Thymus (tissue), 11 donors: ENCODE results near the gene POU3F1. TPM values are rescaled to one million over a fixed set of nuclear protein-coding genes. Genes with fewer than 3 reads are reported as not detected.

Experiments
- DNase-seq, 9 donors: peaks; one replicate each; pipeline ENCODE4 v3.0.0-alpha.2; 2013; ENCODE audit warnings: low spot score in 9 of 9, low read depth in 6 of 9, missing footprints in 1 of 9
- H3K27ac ChIP-seq, 2 donors: one replicate each; pipeline ENCODE4 v1.5.1; 2013; ENCODE audit warnings: control low read depth in 1 of 2, low read depth in 1 of 2, low read length in 1 of 2, mild to moderate bottlenecking in 1 of 2, moderate library complexity in 1 of 2
- H3K27me3 ChIP-seq, 2 donors: one replicate each; pipeline ENCODE4 v1.5.1; 2013; ENCODE audit warnings: low read length in 1 of 2; ENCODE audit not compliant: control insufficient read depth in 2 of 2, insufficient read depth in 1 of 2
- H3K36me3 ChIP-seq, 2 donors: one replicate each; pipeline ENCODE4 v1.5.1; 2013; ENCODE audit warnings: low read length in 1 of 2, mild to moderate bottlenecking in 1 of 2, moderate library complexity in 1 of 2; ENCODE audit not compliant: control insufficient read depth in 2 of 2, insufficient read depth in 2 of 2
- H3K4me1 ChIP-seq, 2 donors: one replicate each; pipeline ENCODE4 v1.5.1; 2013; ENCODE audit warnings: low read length in 2 of 2; ENCODE audit not compliant: control insufficient read depth in 2 of 2, insufficient read depth in 2 of 2
- H3K4me3 ChIP-seq, 2 donors: one replicate each; pipeline ENCODE4 v1.5.1; 2013; ENCODE audit warnings: low read length in 2 of 2, control low read depth in 1 of 2, mild to moderate bottlenecking in 1 of 2
- H3K9me3 ChIP-seq, 2 donors: one replicate each; pipeline ENCODE4 v1.5.1; 2013; ENCODE audit warnings: low read length in 1 of 2, mild to moderate bottlenecking in 1 of 2; ENCODE audit not compliant: control insufficient read depth in 2 of 2, insufficient read depth in 1 of 2
- WGBS: extraction: QIAGEN DNeasy Blood & Tissue Kit; methylation state at CpG from one replicate; pipeline ENCODE4 v1.1.7; 2013; 5-methylcytosine and 5-hydroxymethylcytosine counted together
- polyA plus RNA-seq: library from polyadenylated mRNA; stranded (reverse); fragments of 200-250 nt; gene quantifications from one replicate; pipeline ENCODE4 v1.2.3, GENCODE V29; 2013
- total RNA-seq: library from RNA; stranded (reverse); fragments of 120-200 nt; gene quantifications from one replicate; pipeline ENCODE4 v1.2.4, GENCODE V29; 2013
- donor health status: healthy.

POU3F1 gene
- total and polyA plus RNA-seq, 2 donors = 0.09 to 0.30 TPM

DNA sequence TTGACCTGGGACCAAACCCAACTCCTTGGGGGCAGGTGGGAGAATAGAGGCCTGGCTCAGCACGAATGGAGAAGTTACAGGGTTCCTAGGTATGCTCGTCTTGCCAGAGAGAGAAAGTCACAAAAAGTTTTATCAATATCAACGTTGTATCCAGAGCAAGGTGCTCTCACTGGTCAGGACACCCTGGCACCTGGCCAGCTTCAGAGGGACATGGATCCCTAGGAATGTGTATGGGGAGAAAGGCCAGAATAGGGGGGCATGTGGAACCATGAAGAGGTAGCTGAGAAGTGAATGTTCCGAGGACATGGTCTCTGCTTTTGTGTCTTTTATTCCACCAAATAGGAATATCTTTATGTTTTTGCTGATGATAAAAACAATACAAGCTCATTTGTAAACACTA lies 9.4 kb upstream of the POU3F1 start:
- no peaks in the 10 kb centered on the region for H3K9me3 ChIP-seq
- DNase-seq = no peak
- no peak overlapping the region for H3K27ac ChIP-seq
- no peak overlapping the region for H3K4me3 ChIP-seq
- H3K27me3 ChIP-seq = peaks cover under 1 to 29% of the 10 kb centered on the region in 2 donors
- H3K4me1 ChIP-seq = no peaks in the 10 kb centered on the region
- 88% methylated on average over 4 of the region's 4 CpGs for WGBS
- no peaks in the 10 kb centered on the region for H3K36me3 ChIP-seq

DNA sequence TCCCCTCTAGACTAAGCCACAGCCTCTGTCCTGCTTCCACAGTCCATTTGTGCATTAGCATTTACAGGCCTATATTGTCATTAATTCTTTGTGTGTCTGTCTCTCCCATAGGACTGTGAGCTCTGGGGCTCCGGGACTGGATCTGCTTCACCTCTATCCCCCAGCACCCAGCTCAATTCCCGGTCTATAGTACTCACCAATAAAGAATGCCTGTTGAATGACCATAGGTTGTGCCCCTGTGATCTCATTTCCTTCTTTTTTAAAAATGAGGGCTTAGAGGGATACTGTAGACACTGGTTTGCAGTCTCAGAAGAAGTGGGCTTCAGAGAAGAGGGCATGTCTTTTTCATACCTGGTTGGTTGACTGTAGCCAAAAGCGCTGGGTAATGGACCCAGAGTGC lies 8.8 kb upstream of the POU3F1 start:
- H3K27me3 ChIP-seq = peaks cover 3 to 34% of the 10 kb centered on the region in 2 donors
- no peaks in the 10 kb centered on the region for H3K9me3 ChIP-seq
- no peaks in the 10 kb centered on the region for H3K4me1 ChIP-seq
- no peak overlapping the region for H3K4me3 ChIP-seq
- H3K27ac ChIP-seq = no peak overlapping the region
- WGBS = 92% methylated on average over 3 of the region's 3 CpGs
- no peak for DNase-seq
- no peaks in the 10 kb centered on the region for H3K36me3 ChIP-seq

DNA sequence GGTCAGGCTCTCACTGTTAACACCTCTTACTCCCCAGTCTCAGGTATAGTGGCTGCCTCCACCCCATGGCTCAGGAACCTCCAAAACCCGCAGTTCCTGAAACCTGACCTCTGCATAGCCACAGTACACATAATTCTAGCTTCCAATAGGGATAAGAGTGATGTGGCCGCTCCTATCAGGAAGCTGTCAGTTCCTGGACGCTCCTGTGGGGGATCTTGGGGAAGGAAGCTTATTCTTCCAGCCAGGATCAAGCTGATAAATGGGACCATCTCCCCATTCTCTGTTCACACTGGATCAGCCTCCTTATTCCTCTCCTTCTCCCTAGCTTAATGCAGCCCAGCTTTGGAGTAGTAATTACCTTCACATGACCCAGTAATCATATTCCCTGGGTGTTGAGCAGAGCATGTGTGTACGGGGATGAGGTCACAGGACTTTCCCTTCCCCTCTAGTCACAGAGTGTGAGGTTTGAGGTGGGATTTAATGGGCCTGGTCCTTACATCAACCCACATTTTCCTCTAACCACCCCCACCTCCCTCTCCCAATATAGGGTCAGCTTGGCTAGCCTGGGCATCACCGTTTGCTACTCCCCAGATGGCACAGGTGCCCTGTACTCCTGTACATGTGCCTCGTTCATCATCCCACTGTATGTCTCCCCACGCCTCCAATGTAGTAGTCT lies 7.0 kb upstream of the POU3F1 start:
- 74% methylated on average over 7 of the region's 7 CpGs for WGBS
- no peak overlapping the region for H3K27ac ChIP-seq
- H3K9me3 ChIP-seq = no peaks in the 10 kb centered on the region
- no peaks in the 10 kb centered on the region for H3K36me3 ChIP-seq
- H3K4me3 ChIP-seq = no peak overlapping the region
- no peaks in the 10 kb centered on the region for H3K4me1 ChIP-seq
- peaks cover 6 to 45% of the 10 kb centered on the region in 2 donors for H3K27me3 ChIP-seq
- no peak for DNase-seq

DNA sequence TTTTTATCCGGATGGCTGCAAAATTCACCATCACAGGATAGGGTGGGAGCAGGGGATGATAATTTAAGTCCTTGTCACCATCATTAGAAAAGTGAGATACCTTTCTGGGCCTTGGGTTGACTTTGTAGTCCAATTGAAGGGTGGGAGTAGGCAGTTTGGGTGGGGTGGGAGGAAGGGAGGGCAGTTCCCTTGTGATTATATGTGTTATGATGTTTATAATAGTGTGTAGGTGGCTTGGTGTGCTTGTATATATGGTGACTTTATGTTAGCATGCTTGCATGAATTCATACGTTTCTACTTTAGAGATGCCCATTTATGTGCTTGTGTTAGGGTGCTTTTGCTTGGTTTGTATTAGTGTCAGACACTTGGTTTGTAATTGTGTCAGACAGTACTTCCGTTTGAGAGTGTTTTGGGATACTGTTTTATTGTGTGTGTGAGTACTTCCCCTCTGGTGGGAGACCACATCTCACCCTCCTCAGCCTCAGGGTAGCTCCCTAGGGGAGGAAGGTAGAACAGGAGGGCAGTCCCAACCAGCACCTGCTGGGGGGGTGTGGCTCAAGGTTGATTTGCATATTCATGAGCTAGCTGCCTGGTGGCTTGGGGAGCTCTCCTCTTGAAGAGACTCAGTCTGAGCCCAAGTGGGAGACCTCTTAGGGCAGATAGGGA lies 6.3 kb upstream of the POU3F1 start:
- no peak overlapping the region for H3K27ac ChIP-seq
- H3K4me1 ChIP-seq = no peaks in the 10 kb centered on the region
- no peaks in the 10 kb centered on the region for H3K9me3 ChIP-seq
- WGBS = 44% methylated on average over 3 of the region's 3 CpGs
- no peak overlapping the region for H3K4me3 ChIP-seq
- no peak for DNase-seq
- no peaks in the 10 kb centered on the region for H3K36me3 ChIP-seq
- H3K27me3 ChIP-seq = peaks cover 13 to 52% of the 10 kb centered on the region in 2 donors

DNA sequence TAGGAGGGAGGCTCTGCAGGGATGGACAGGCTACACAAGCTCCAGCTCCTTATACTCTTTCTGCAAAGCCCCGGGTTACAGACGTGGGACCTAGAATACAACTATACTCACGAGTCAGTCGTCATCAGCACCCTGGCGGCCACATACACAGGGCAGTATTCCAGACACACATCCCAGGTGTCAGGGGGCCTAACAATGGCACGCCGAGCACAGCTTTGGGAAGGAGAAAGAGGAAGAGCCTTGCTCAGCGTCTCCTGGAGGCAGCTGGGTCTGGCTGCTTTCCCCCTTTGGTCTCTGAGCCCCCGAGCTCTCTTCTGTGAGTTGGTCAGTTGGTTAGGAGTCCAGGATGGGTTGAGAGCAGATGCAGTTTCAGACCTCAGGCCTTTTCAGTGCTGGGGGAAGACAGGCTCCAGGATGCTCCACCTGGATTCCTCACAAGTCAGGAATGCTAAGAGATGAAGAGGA lies 4.5 kb upstream of the POU3F1 start:
- 88% methylated on average over 9 of the region's 9 CpGs for WGBS
- peaks cover 29 to 65% of the 10 kb centered on the region in 2 donors for H3K27me3 ChIP-seq
- H3K4me1 ChIP-seq = peaks cover 0 to 9% of the 10 kb centered on the region in 2 donors
- no peaks in the 10 kb centered on the region for H3K9me3 ChIP-seq
- H3K27ac ChIP-seq = no peak overlapping the region
- no peak overlapping the region for H3K4me3 ChIP-seq
- DNase-seq = no peak
- no peaks in the 10 kb centered on the region for H3K36me3 ChIP-seq

DNA sequence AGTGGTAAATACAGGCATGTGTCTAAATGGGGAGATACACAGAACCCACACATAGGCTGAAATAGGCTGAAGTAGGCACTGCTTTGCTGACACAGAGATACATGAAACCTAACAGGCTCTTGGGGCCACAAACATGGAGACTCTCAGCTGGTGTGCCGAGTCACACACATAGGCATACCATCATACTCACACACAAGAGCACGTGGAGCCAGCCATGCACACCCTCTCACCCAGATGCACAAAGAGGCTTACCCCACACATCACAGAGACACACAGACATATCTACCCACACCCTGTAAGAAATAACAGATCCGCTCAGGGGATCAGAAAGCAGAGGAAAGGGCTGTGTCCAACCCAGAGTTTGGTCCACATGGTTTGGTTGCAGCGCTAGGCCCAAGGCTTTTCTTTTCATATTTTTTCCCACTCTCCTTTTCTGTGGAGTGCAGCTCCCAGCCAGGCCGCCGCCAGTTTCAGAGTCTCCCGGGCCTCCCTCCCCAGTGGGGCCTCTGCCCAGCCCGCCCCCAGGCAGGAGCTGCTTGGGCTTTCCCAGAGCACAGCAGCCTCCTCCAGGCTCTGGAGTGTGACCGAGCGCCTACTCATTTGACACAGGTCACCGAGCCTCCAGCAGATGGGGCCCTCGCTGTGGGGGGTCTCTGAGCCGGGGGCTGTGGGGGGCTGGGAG lies 3.9 kb upstream of the POU3F1 start:
- H3K27me3 ChIP-seq = peaks cover 35 to 69% of the 10 kb centered on the region in 2 donors
- DNase-seq = no peak
- WGBS = 82% methylated on average over 13 of the region's 13 CpGs
- H3K9me3 ChIP-seq = no peaks in the 10 kb centered on the region
- peaks cover 0 to 11% of the 10 kb centered on the region in 2 donors for H3K4me1 ChIP-seq
- H3K4me3 ChIP-seq = no peak overlapping the region
- H3K27ac ChIP-seq = no peak overlapping the region
- no peaks in the 10 kb centered on the region for H3K36me3 ChIP-seq

DNA sequence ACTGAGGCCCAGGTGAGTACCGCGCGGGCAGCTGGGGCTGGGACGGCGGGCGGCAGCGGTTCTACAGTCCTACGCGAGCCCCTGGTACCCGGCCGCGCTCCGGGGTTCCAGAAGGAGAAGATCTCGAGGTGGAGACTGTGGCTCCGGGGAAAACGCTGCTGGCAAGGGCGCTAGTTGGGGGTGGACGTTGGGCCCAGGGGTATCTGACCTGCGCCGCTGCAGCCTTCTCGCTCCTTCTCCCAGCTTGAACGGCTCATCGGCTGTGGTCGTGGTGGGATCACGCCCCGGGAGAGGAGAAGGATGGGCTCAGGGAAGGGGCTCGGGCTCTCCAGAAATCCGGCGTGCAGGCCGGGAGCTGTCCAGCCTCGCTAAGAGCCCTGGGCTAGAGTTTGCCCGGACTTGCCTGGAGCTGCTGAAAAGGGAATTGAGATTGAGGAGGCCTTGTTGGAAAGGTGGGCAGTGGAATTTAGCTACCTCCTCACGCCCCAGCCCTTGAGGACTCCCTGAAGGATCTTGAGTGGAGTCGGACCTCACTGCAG lies 1.1 kb upstream of the POU3F1 start:
- no peaks in the 10 kb centered on the region for H3K9me3 ChIP-seq
- 37% methylated on average over 34 of the region's 34 CpGs for WGBS
- peaks cover 9 to 14% of the 10 kb centered on the region in 2 donors for H3K4me1 ChIP-seq
- DNase-seq = no peak
- H3K4me3 ChIP-seq = peak overlapping the region in 1 of 2 donors; percentile 52
- no peak overlapping the region for H3K27ac ChIP-seq
- H3K36me3 ChIP-seq = no peaks in the 10 kb centered on the region
- H3K27me3 ChIP-seq = peaks cover 62 to 85% of the 10 kb centered on the region in 2 donors

DNA sequence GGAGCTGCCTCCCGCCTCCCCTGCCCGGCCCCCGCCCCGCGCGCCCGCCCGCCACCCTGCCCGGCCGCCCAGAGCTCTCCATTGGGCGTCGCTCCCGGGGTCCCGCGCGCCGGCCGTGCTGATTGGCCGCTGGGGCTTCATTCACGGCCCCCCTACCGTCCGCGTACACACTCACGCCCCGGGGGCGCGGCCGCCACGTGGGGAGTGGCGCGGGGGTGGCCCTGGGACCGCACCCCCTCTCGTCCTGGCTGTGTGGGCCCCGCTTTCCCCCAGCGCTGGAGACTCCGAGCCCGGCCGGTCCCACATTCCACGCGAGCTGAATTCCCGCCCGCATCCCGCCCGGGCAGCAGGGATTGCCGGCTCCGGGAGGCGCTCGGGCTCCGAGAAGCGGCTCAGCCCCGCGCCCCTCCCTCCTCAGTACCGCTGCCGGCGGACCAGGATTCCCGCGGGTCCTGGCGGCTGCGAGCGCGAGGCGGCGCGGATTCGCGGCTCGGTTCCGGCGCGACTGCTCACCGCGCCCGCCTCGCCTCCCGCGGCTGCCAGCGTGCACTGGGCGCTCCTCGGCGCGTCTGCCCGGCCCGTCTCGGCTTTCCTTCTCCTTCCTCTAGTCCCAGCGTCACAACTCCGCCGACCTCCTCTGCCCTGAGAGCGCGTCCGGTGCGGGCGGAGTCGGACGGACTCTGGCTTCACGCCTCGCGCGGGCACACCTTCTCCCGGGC lies 450 bp upstream of the POU3F1 start:
- Histone ChIP-seq H3K36me3 (no peaks in the 10 kb centered on the region), H3K27me3 (peaks cover 68 to 90% of the 10 kb centered on the region in 2 donors), H3K4me1 (peaks cover 9 to 14% of the 10 kb centered on the region in 2 donors), H3K9me3 (no peaks in the 10 kb centered on the region), H3K4me3 (peak overlapping the region in 1 of 2 donors; percentile 52), H3K27ac (no peak overlapping the region)
- WGBS = 1% methylated on average over 99 of the region's 99 CpGs
- DNase-seq = peak in 8 of 9 donors; percentile 22 to 79 (median 60)
